Measurements from ENCODE around the gene DHRS11. TPM values are rescaled to one million over a fixed set of nuclear protein-coding genes. Genes with fewer than 3 reads are reported as not detected.

Gene DHRS11
- total RNA-seq, 1 experiment from 2014 or later: 27.9 TPM

DNA sequence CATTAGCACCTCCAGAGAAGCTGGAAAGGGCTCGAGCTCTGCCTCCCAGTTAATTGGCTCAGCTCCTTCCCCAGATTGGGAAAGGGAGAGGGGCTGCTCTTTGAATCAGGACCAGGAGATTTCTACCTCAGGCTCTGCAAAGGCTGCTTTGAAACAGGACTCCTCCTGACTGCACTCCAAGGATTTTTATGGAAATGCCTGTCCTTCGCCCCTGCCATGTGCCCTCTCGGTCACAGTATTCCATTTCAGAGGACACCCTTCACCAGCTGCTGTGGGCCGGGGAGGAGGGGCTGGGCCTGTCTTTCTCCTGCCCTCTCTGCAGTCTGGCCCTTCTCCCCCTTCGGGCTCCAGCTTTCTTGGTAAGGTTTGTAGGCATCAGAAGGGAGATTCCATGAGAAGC, 23.3 kb downstream of the DHRS11 start:
- H3K27me3 Mint-ChIP-seq (ENCODE audit: low read depth): no peaks in the 10 kb centered on the region
- Histone ChIP-seq H4K20me1 (ENCODE audit: control insufficient read depth, insufficient read depth, insufficient read length) (no peaks in the 10 kb centered on the region), H3K9me3 (ENCODE audit: control insufficient read depth, low read depth, low read length) (no peaks in the 10 kb centered on the region), H3K79me1 (ENCODE audit: insufficient read depth, low read depth, low read length, poor library complexity, severe bottlenecking) (no peaks in the 10 kb centered on the region), H3K27ac (ENCODE audit: insufficient read length, low read depth, low read length) (no peak overlapping the region), H2BK5ac (ENCODE audit: insufficient read length, low read length) (no peak overlapping the region), H2AFZ (ENCODE audit: low read length) (no peak overlapping the region), H4K8ac (replicated peaks; ENCODE audit: insufficient read length, low read depth, low read length) (no peak overlapping the region), H3K14ac (ENCODE audit: insufficient read depth, low read length) (no peak overlapping the region), H2BK12ac (ENCODE audit: insufficient read length, low read depth, low read length) (no peak overlapping the region), H2BK120ac (ENCODE audit: low read depth, low read length, poor library complexity, severe bottlenecking) (no peak overlapping the region), H3K4me2 (ENCODE audit: insufficient read depth, insufficient read length, low read length) (no peak overlapping the region), H3T11ph (ENCODE audit: low read length) (no peak overlapping the region), H2AK5ac (ENCODE audit: insufficient read length, low read length) (no peak overlapping the region), H2BK20ac (ENCODE audit: low read depth, low read length, poor library complexity, severe bottlenecking) (no peak overlapping the region), H3K9ac (ENCODE audit: extremely low read depth, insufficient read length, low read length) (no peak overlapping the region), H3K4ac (ENCODE audit: low read depth, low read length) (no peak overlapping the region), H4K91ac (ENCODE audit: insufficient read length, low read depth, low read length) (no peak overlapping the region), H3K79me2 (ENCODE audit: insufficient read depth, low read length) (no peaks in the 10 kb centered on the region), H3K23me2 (ENCODE audit: insufficient read length, low read depth, low read length, poor library complexity, severe bottlenecking) (no peaks in the 10 kb centered on the region), H3K27me3 (ENCODE audit: insufficient read depth, low read length) (no peaks in the 10 kb centered on the region), H3K4me1 (ENCODE audit: insufficient read depth, low read length) (peaks cover 8% of the 10 kb centered on the region; the same call in 1 of the 2 replicates), H3K23ac (ENCODE audit: insufficient read length, low read depth, low read length) (no peak overlapping the region), H3K56ac (ENCODE audit: insufficient read length, low read depth, low read length) (no peak overlapping the region), H4K5ac (ENCODE audit: insufficient read length, low read depth, low read length) (no peak overlapping the region), H3K18ac (ENCODE audit: insufficient read length, low read depth, low read length) (no peak overlapping the region), H2BK15ac (ENCODE audit: low read depth, low read length) (no peak overlapping the region)
- no CpG with 5 or more reads among the region's 5 CpGs for WGBS (ENCODE audit: extremely low coverage, insufficient read length, low lambda C conversion rate)
- H3K4me1 Mint-ChIP-seq: peaks cover 32 to 43% of the 10 kb centered on the region in 2 experiments
- TF ChIP-seq, protein P1, sequence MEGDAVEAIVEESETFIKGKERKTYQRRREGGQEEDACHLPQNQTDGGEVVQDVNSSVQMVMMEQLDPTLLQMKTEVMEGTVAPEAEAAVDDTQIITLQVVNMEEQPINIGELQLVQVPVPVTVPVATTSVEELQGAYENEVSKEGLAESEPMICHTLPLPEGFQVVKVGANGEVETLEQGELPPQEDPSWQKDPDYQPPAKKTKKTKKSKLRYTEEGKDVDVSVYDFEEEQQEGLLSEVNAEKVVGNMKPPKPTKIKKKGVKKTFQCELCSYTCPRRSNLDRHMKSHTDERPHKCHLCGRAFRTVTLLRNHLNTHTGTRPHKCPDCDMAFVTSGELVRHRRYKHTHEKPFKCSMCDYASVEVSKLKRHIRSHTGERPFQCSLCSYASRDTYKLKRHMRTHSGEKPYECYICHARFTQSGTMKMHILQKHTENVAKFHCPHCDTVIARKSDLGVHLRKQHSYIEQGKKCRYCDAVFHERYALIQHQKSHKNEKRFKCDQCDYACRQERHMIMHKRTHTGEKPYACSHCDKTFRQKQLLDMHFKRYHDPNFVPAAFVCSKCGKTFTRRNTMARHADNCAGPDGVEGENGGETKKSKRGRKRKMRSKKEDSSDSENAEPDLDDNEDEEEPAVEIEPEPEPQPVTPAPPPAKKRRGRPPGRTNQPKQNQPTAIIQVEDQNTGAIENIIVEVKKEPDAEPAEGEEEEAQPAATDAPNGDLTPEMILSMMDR (conservative IDR thresholded peaks at IDR 0.05): no peak
- H3K4me3 Mint-ChIP-seq: no peak overlapping the region
- H3K9me3 Mint-ChIP-seq: peaks cover 0 to 3% of the 10 kb centered on the region in 2 experiments; a peak in 1 of 5 replicates
- H3K27ac Mint-ChIP-seq: peak overlapping the region in 1 of 3 experiments; percentile 76; a peak in 2 of 7 replicates
- H3K36me3 Mint-ChIP-seq (ENCODE audit: insufficient read depth in 1 of 3, low read depth in 3 of 3): peaks cover 3 to 4% (median 3%) of the 10 kb centered on the region in 3 experiments; a peak in 5 of 7 replicates
- DNase-seq: peak; percentile 55

All from H9 (cell line).